GM19467 (cell line): Measurements from ENCODE around the gene AP3B1.
"Not testable (repeated sequence)": the region's sequence is repeated elsewhere in the genome, so short reads cannot be mapped to it uniquely, and the experiment has no call there.

Source experiments
- ATAC-seq: cut with Tn5 transposase; IDR thresholded peaks from one replicate; pipeline ENCODE4 v1.9.1; 2021; ENCODE audit warnings: mild to moderate bottlenecking, moderate library complexity; ENCODE audit not compliant: unreplicated experiment

Gene AP3B1

DNA sequence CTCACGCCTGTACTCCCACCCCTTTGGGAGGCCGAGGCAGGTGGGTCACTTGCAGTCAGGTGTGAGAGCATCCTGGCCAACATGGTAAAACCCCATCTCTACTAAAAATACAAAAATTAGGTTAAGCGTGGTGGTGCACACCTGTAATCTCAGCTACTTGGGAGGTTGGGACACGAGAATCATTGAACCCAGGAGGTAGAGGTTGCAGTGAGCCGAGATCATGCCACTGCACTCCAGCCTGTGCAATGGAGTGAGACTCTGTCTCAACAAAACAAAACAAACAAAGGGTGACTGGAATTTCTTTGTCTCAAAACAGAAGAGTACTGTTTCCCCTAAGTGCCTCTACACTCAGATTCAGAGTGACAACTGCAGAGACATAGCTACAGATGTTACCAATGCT is 116.1 kb downstream of the AP3B1 start:
- no peak for ATAC-seq

DNA sequence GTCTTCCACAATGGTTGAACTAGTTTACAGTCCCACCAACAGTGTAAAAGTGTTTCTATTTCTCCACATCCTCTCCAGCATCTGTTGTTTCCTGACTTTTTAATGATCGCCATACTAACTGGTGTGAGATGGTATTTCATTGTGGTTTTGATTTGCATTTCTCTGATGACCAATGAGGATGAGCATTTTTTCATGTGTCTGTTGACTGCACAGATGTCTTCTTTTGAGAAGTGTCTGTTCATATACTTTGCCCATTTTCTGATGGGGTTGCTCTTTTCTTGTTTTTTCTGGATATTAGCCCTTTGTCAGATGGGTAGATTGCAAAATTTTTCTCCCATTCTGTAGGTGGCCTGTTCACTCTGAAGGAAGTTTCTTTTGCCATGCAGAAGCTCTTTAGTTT is 124.2 kb downstream of the AP3B1 start:
- not testable (repeated sequence) for ATAC-seq

DNA sequence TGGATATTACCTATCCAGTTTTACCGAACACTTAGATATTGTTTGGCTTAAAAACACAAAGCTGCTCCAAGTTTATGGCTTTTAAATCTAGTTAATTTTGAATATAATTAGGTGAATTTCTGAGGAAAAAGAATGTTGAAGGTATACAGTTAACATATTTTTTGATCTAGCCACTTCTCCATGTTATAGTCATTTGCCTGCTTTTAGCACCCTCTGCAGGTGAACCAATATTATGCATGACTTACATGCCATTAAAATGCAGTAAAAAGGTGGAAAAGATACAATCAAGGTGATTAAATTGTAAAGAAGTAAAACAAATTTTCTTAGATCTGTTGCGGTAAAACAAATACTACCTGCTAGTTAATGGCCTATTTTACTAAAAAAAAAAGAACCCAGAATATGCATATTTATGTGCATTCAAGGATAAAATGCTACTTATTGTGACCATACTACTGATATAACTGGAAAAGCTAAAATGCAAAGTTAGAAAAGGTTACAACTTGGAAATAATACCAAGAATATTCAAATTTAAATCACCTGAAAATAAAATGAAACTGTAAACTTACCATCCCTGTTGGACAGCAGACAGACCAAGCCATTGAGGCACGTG is 132.1 kb downstream of the AP3B1 start:
- no peak for ATAC-seq

DNA sequence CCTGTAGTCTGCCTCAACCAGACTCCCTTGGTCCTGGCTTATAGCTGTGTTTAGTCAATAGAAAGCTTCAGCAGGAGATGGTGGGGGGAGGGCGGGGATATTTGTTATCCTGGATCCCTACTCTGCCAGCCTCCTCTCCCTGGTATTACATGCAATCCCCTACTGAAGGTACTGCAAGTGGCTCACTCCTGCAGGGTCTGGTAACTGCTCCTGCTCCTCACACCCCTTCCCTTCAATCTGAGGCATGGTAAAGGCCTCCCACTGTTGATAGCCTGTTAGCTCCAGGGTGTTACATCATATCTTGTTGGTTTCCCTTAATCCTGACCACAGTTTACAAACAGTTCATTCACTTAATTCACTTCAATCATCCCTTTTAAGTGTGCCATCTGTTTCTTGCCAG is 137.5 kb downstream of the AP3B1 start:
- no peak for ATAC-seq

DNA sequence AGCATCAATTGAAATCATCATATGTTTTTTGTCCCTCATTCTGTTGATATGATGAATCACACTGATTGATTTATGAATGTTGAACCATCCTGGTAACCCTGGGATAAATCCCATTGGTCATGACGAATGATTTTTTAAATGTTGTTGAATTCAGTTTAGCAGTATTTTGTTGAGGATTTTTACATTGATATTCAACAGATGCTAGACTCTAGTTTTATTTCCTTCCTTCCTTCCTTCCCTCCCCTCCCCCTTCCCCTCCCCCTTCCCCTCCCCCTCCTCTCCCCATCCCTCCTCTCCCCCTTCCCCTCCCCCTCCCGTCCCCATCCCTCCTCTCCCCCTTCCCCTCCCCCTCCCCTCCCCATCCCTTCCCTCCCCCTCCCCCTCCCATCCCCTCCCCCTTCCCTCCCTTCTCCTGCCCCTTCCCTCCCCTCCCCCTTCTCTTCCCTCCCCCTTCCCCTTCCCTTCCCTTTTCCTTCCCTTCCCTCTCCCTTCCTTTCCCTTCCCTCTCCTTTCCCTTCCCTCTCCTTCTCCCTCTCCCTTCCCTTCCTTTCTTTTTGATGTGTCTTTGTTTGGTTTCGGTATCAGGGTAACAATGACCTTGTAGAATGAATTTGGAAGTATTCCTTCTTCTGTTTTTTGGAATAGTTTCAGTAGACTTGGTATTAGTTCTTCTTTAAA is 142.8 kb downstream of the AP3B1 start:
- ATAC-seq = no peak

DNA sequence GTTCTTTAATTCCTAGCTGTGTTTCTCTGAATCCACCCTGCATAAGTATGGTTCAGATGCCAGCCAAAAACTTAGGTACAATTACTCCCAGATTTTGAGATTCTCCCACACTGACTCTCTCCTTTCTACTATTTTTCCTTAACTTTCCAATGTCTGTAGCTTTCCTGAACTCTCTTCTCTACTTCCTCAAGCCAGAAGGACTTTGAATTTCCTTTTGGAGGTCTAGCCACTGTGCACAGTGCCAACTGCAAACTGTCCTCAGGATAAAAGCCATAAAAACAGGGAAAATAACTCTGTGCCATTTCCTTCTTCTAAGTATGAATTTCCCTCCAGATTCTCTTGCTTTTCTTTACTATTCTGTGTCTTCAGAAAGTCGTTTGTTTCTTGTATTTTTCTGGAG is 157.2 kb downstream of the AP3B1 start:
- no peak for ATAC-seq

DNA sequence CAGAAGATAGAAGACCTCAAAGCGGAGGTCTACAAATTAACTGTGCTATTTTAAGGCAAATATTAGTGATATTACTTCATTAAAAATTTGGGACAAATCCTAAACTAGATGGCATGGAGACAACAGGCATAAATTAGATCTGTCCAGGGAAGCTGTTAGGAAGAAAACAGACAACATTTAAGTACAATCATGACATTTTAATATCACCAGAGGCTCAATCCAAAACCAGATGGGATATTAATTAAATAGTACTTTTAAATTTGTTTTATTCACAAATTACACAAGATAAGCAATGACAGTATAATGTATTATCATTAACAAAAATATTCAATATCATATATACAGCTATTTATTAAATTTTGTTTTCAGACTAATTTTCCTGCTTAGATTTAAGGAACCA is 161.1 kb downstream of the AP3B1 start:
- ATAC-seq = no peak

DNA sequence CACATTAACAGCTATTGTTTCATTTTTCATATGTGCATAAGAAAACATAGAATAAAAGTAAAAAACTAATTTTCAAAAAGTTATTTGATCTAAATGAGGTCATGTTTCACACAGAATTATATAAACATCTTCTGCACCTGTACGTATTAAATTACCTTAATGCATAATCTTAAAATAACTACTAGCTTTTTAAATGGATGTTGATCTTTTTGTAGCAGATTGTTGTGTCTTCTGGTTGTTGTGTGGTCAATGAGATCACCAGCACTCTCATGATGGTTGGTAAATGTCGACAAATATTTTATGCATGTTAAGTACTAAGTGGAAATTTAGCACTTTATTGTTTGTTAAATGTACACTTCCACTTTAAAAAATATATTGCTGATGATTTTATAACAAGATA is 162.0 kb downstream of the AP3B1 start:
- ATAC-seq = no peak

DNA sequence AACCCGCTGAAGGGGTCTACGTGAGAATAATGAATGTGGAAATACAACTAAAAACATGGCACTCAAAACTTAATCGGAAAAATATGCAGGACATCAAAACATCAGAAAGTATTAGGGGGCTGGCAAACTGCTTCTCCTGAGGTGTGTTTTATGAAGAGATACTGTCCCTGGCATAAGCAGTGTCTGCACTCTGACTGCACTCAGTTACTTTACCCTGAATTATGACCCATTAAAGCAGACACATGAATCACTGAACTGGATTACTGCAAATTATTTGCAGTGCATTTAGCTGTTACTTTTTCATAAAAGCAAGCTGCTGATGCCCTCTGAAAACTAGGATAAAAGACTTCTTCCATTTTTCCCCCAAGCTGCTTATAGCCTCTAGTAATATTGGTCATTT is 164.9 kb downstream of the AP3B1 start:
- ATAC-seq = no peak

DNA sequence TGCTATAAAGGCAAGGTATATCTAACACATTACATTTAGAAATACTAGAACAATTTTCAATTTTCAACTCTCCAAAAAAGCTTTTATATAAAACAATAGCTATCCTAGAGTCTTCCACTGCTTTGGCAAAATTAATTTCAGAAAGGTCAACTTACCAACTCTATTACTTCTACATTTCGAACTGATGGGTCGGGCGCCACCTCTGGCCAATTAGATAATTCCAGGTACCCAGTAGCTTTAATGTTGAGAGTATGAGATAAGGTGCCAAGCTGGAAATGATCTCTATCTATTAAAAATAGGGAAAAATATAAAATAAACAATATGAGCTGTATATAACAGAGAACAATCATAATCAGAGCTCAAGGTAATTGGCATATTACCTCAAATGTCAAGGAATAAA is 166.6 kb downstream of the AP3B1 start:
- no peak for ATAC-seq

DNA sequence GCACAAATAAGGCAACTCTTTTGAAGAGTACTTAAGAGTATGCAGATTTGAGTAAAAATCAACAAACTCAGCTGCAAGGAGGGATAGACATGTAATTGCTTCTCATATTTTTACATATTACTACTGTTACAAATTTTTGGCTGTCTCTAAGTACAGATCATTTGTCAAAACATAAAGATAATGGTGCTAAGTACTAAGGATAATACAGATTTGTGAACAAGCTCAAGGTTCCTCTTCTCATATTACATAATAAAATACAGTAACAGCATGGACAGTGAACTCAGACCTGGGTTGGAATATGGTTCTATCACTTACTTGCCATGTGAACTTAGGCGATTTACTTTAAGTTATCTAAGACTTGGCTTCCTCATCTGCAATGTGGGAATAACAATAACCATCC is 168.0 kb downstream of the AP3B1 start:
- no peak for ATAC-seq

DNA sequence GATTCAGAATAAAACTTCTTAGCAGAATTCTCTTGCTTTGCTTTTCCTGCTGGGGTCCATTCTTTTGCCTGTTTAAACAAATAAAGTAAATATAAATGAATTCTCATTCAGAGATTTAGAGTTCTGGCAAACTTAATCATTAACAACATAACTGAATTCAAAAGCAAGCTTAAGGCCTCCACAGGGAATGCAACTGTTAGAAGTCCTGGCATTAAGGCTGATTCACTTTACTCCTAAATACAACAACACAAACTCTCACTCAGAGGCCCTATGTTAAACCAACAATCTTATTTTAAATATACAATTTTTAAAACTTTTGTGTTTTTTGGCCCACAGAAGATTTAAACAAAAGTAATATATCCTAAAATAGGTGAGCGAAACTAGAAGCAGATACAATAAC is 178.3 kb downstream of the AP3B1 start:
- no peak for ATAC-seq

DNA sequence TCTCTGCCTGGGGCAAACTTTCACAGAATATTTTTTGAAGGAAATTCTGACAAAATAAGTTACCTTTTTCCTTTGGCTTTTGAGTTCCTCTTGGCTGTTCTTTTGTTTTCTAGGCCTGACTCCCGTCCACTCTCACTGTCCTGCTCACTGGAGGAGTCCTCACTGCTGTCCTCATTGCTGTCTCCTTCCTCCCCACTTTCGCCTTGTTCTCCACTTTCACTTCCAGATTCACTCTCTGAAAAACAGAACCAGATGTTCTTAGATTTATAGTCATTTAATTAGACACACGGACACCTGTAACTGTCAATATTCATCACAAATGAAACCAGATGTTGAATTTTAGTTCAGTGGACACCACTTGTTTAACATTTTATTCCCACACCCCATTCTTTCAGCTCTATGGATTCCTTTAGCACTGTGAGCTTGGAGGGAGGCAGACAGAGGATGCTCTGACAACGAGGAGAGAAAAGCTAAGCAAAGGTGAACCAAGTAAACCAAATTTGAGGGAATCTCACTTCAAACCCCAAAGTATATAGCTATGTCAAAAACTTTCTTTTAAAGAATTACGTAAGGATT is 180.7 kb downstream of the AP3B1 start:
- no peak for ATAC-seq

DNA sequence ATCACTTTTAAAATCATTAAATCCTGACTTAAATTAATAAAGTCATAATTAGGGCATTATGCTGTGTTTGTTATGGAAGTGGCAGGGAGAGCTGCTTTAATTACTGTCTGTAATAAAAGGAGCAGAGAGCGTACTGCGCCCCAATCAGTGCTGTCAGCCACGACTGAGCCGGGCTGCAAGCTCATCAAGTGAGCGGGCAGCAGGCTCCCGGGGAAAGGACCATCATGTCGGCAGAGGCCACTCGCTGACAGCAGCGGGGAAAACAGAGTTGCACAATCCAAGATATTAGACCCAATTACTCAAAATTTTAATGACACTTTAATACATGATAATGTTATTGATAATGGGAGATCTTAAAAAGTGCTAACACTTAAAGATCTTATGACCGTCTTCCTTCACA is 181.6 kb downstream of the AP3B1 start:
- ATAC-seq = no peak

DNA sequence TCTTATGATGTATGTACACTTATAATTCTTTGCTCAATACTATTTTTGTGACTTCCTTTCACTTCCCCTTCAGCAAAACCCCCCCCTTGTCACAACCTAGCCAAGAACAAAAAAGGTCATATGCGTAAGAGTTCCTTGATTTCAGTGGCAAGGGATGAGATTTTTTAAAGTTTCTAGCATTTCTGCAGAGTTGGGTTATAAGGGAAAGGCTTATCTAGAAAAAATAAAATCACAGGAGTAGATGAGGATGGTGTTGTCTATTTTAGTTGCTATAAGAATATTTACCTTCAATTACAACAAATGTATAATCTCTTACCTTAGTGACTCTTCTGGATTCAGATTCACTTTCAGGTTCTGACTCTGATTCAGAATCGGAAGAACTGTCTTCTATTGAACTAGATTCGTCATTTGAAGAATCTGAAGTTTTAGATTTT is 184.6 kb downstream of the AP3B1 start:
- ATAC-seq = peak; percentile 58

DNA sequence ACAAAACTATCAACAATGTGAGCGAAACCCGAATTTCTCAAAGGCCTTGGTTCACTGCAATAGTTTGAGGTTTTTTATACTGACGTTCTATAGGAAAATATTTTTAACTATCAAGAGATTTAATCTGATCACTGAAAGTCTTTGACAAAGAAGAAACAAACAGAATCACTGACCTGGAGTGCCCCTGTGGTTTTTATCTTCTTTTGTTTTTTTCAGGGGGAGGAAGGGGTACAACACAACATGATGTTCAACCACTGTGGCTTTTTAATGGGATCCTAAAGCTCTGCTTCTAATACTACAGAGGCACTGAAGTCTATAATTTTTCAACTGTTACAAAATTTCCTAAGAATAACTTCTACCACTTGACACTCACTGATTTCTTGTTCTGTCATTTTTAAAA is 185.9 kb downstream of the AP3B1 start:
- no peak for ATAC-seq

DNA sequence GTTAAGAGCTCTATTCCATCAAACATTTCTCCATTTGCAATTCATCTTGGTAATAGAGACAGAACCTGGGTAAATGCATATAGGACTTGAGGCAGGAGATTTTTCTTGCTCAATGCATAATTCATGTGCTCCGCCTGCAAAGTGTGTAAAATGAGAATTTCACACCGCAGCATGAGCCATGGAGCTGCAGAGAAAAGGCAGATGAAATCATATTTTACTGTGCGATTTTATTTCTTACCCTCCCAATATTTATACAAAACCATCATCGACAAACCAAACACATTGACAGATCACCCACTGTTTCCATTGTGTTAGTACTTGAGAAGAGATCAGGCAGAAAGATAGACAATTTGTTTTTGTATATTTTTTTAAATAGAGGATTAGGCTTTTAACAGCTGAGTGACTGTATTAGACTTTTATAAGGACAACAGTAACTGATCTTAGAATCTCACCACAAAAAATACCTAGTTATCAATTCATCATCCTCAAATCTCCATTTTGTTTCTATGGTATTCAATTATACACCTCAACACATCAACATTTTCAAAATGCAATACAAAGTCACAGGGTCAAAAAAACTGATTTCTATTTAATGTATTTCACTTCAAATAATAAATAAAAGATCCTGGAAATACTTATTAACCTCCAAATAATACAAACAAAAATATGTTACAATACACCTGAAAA is 191.1 kb downstream of the AP3B1 start:
- no peak for ATAC-seq

DNA sequence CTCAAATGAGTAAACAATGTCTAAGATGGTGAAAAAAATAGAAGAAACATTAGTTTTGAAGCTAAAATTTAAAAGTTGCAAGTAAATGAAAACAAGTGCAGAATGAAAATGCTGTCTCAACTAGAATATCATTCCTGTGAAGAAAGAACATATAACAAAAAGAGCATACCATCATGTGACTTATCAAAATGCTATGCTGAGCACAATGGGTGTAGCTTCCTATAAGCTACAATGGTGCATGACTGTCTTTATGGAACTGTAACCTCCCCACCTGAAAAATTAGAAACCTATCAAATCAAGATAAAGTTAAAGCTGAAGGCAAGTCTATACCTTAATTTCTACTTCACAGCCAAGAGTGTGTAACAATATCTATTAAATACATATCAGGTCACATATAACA is 192.0 kb downstream of the AP3B1 start:
- no peak for ATAC-seq

DNA sequence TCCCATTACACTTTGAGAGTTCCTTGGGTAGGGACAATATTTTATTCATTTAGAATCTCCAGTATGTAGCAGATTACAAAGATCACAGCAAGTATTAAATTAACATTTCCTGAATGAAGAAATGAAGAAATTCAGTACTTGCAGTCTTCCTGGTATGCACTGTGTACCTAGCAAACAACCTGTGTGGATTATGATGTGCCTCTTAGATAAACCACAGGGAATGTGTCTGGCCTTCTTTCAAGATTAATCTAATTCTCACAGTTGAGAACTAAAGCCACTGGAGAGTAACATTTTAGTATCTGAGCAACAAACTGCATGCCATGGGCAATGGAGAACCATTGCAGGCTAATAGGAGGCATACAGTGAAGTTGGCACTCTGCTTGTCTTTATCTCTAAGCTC is 199.4 kb downstream of the AP3B1 start:
- ATAC-seq = no peak

DNA sequence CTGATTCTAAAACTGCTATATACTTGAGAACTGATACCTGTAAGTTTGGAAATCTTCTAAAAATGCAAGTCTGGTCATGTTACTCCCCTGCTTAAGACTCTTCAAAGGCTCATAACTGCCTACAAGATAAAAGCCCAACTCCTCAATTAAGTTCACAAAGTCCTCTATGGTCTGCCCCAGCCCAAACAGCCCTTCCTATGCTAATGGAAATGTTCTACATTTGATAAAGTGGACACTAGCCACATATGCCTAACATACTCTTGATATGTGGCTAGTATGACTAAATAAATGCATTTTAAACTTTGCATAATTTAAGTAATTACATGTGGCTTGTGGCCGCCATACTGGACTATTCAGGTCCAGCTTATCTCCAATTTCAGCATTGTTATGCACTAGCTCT is 204.5 kb downstream of the AP3B1 start:
- ATAC-seq = no peak

DNA sequence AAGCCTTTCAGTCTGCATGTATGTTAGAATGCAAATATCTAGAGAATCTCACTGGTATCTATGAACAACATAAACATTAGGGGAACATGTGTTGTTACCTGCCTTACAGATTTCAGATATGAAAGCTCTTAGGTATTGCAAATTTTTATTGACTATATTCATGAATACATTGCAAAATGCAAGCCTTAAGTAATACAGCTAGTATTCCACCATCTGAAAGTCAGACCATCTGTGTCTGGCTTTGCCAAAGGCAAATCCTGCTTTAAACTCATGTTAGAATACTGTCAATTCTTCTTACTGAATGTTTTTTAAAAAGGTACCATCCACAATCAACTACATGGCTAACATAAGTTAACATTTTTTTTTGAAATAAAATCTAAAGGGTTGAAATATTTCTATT is 215.6 kb downstream of the AP3B1 start:
- ATAC-seq = no peak
